SHP77 (cell line): ENCODE measurements around the gene PPP1R12C.

Source experiments
- DNase-seq, 2 experiments: peaks; one replicate each; lab custom pipeline; 2025; lab: John Stamatoyannopoulos, UW

PPP1R12C gene

GRCh38 chr19:55146705-55147273, 29.4 kb upstream of the PPP1R12C start:
- DNase-seq, result peak; percentile 69 to 77

DNA sequence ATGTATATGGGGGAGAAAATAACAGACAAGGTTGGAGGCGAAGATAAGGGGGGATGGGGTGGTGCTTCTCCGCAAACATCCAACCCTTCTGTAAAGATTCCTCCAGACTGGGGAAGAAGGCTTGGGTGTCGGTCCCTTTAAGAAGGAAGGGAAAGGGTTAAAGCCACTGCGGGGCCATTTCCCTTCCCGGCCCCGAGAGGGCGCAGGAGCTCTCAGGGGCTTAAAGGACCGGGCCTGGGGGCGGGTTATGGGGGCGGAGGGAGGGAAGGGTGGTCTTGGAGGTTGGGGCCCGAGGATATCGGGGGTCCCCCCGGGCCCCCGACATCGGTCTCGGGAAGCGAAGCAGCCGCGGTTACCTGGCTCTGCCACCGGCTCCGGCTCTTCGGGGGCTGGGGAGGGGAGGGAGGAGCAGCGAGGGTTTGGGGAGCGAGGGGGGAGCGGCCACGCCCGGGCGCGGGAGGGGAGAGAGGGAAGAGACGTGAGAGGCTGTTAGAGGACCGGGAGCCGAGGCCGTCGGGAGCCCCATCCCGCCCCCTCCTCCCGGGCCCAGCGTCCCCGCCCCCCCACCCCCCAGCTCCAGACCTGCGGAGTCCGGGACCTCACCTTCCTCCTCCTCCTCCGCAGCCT, 28.8 kb upstream of the PPP1R12C start:
- DNase-seq, result peak in 1 of 2 experiments; percentile 22

DNA sequence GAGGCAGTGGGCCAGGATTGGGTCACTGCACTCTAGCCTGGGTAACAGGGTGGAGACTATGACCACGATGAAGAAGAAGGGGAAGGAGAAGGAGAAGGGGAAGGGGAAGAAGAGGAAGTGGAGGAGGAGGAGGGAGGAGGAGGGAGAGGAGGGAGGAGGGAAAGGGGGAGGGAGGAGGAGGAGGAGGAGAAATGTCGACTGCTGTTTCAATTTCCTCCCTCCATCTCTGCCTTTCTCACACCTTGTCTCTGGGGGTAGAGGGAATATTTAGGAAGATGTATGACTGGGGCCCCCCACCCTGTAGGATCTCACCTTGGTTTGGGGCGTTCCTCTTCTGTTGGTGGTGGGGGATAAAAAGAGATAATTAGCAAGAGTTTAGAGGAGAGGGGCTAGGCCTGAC, 27.8 kb upstream of the PPP1R12C start:
- DNase-seq, result no peak

DNA sequence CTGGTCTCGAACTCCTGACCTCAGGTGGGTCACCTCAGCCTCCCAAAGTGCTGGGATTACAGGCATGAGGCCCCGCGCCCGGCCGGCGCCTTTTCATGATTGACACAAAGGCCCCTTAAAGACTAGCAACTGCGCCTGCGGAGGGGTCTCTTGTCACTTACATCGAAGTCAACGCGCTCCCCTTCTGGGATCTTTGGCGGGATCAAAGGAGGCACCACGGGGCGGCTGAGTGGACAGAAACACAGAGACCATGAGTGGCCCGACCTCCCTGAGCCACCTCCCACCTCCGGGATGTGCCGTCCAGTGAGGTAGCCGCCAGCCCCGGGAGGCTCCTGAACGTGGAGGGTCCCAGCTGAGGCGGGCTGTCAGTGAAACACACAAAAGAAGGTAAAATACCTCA, 24.3 kb upstream of the PPP1R12C start:
- no peak for DNase-seq

GRCh38 chr19:55137915-55138314, 20.5 kb upstream of the PPP1R12C start:
- no peak for DNase-seq

- DNase-seq, result no peak
Measured at GRCh38 chr19:55136399-55137102, 19.1 kb upstream of the PPP1R12C start.

GRCh38 chr19:55134736-55135135, 17.3 kb upstream of the PPP1R12C start:
- no peak for DNase-seq

- DNase-seq, result no peak
Measured at GRCh38 chr19:55133639-55134444, 16.4 kb upstream of the PPP1R12C start.

DNA sequence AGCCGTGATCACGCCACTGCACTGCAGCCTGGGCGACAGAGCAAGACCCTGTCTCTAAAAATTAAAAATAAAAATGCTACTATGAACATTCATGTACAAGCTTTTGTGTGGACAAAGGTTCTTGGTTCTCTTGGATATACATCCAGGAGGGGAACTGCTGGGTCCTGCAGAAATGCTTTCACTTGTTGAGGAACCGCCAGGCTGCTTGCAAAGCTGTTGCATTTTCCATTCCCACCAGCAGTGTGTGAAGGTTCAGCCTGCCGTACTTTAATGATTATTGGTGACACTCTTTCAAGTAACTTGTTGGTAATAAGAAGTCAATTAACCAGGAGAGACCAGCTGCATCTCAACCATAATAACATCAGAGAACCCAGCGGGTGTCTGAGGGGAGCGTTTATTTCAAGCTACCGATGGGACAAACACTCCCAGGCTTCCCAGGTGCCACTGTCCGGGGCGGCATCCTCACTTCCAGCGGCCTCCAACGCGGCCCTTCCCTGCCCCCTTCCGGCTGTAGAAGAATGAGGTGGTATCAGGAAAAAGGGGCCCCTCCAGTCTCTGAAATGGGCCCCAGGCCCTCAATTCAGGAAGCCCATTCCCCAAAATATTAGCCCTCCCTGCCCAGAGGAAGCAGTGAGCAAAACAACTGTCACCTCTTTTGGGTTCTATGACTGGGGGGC, 15.2 kb upstream of the PPP1R12C start:
- no peak for DNase-seq

- no peak for DNase-seq
Measured at GRCh38 chr19:55131421-55131820, 14.0 kb upstream of the PPP1R12C start.

DNA sequence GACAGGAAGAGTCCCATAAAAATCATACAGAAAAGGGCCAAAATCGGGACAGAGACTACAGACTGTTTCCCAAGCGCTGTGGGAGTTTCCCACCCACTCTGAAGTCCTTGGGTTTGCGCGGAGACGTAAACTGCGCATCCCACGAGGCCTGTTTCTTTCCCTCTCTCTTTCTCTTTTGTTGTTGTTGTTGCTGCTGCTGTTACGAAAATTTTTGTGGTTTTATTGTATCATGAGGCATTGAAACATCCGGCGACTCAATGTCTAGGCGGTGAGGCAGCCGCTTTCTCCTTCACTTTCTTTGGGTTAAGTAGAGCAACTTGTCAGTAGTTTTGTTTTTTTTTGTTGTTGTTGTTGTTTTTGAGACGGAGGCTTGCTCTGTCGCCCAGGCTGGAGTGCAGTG, 1.6 kb upstream of the PPP1R12C start:
- DNase-seq, result no peak

DNA sequence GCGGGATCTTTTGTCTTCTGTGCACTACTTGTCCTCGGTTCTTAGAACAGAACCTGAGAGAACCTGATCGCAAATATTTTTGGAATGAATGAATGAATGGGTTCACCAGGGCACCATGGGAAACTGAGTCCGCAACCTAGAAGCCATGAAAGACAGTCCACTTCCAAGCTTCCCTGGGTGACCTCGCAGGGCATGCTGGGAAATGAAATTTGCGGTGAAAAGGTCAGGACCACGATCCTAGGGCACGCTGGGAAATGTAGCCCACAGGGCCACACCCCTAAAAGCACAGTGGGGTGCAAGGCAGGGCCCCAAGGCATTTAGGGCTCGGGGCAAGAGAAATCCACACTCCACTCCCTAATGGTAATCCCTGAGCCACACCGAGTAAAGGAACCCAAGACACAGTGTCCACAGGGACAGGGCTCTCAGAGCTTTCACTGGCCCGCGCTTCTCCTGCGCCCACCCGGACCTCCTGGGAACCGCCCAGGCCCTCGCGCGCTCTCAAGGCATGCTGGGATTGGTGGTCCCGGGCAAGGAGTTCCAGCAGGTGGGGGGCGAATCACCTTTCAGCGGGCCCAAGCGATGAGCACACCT, 1.1 kb upstream of the PPP1R12C start:
- DNase-seq, result peak; percentile 37 to 60

DNA sequence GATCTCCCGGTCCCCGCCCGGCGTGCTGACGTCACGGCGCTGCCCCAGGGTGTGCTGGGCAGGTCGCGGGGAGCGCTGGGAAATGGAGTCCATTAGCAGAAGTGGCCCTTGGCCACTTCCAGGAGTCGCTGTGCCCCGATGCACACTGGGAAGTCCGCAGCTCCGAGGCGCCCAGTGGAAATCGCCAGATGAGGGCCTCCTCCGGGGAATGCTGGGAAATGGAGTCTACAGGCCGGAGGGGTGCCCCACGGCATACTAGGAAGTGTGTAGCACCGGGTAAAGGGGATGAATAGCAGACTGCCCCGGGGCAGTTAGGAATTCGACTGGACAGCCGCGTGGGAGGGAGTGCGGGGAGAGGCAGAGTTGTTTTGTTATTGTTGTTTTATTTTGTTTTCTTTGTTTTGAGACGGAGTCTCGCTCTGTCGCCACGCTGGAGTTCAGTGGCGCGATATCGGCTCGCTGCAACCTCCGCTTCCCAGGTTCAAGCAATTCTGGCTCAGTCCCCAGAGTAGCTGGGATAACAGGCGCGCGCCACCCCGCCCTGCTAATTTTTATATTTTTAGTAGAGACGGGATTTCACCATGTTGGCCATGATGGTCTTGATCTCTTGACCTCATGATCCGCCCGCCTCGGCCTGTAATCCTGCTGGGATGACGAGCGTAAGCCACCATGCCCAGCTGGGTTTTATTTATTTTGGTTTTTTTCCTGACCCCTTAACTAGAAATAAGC, 390 bp upstream of the PPP1R12C start:
- DNase-seq, result peak; percentile 96 to 99

DNA sequence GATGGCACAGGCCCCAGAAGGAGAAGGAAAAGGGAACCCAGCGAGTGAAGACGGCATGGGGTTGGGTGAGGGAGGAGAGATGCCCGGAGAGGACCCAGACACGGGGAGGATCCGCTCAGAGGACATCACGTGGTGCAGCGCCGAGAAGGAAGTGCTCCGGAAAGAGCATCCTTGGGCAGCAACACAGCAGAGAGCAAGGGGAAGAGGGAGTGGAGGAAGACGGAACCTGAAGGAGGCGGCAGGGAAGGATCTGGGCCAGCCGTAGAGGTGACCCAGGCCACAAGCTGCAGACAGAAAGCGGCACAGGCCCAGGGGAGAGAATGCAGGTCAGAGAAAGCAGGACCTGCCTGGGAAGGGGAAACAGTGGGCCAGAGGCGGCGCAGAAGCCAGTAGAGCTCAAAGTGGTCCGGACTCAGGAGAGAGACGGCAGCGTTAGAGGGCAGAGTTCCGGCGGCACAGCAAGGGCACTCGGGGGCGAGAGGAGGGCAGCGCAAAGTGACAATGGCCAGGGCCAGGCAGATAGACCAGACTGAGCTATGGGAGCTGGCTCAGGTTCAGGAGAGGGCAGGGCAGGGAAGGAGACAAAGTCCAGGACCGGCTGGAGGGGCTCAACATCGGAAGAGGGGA, 1.1 kb downstream of the PPP1R12C start:
- peak in 1 of 2 experiments; percentile 35 for DNase-seq

DNA sequence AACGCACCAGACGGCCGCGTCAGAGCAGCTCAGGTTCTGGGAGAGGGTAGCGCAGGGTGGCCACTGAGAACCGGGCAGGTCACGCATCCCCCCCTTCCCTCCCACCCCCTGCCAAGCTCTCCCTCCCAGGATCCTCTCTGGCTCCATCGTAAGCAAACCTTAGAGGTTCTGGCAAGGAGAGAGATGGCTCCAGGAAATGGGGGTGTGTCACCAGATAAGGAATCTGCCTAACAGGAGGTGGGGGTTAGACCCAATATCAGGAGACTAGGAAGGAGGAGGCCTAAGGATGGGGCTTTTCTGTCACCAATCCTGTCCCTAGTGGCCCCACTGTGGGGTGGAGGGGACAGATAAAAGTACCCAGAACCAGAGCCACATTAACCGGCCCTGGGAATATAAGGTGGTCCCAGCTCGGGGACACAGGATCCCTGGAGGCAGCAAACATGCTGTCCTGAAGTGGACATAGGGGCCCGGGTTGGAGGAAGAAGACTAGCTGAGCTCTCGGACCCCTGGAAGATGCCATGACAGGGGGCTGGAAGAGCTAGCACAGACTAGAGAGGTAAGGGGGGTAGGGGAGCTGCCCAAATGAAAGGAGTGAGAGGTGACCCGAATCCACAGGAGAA, 1.9 kb downstream of the PPP1R12C start:
- no peak for DNase-seq

DNA sequence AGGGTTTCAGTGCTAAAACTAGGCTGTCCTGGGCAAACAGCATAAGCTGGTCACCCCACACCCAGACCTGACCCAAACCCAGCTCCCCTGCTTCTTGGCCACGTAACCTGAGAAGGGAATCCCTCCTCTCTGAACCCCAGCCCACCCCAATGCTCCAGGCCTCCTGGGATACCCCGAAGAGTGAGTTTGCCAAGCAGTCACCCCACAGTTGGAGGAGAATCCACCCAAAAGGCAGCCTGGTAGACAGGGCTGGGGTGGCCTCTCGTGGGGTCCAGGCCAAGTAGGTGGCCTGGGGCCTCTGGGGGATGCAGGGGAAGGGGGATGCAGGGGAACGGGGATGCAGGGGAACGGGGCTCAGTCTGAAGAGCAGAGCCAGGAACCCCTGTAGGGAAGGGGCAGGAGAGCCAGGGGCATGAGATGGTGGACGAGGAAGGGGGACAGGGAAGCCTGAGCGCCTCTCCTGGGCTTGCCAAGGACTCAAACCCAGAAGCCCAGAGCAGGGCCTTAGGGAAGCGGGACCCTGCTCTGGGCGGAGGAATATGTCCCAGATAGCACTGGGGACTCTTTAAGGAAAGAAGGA, 2.8 kb downstream of the PPP1R12C start:
- DNase-seq, result no peak

GRCh38 chr19:55113570-55114039, 3.8 kb downstream of the PPP1R12C start:
- DNase-seq, result no peak

DNA sequence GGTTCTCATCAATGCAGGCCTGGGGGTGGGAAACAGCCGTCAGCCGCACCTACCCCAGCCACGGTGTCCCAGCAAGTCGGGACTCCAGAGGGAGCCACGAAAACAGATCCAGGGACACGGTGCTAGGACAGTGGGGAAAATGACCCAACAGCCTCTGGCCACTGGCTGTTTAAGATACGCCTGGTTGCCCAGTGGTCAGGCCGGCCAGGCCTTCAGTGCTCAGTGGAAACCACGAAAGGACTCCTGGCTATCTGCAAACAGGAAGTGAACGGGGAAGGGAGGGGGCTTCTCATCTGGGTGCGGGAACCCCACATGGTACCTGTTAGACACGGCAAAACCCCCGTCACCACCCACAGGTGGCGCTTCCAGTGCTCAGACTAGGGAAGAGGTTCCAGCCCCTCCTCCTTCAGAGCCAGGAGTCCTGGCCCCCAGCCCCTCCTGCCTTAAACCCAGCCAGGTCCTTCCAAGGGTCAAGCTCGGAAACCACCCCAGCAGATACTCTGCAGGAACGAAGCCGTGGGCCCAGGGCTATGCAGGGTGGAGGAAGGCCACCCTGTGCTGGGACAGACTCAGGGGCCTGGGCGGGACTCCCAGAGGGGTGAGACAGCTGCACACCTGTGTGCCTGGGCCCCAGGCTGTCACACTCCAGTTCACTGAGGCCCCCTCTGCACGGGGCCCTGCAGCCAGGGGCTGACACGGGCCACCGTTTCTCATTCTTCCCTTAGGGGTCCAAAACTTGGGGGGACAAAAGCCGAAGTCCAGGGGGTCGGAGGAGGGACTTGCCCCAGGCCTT, 4.5 kb downstream of the PPP1R12C start:
- DNase-seq, result no peak
